NCI-H187 treated with DMSO at 0.1 percent for 48 hours (cell line): ENCODE measurements around the gene ZNF212.

Experiments
- DNase-seq: peaks from one replicate; lab custom pipeline; 2025; lab: John Stamatoyannopoulos, UW

Gene ZNF212

DNA sequence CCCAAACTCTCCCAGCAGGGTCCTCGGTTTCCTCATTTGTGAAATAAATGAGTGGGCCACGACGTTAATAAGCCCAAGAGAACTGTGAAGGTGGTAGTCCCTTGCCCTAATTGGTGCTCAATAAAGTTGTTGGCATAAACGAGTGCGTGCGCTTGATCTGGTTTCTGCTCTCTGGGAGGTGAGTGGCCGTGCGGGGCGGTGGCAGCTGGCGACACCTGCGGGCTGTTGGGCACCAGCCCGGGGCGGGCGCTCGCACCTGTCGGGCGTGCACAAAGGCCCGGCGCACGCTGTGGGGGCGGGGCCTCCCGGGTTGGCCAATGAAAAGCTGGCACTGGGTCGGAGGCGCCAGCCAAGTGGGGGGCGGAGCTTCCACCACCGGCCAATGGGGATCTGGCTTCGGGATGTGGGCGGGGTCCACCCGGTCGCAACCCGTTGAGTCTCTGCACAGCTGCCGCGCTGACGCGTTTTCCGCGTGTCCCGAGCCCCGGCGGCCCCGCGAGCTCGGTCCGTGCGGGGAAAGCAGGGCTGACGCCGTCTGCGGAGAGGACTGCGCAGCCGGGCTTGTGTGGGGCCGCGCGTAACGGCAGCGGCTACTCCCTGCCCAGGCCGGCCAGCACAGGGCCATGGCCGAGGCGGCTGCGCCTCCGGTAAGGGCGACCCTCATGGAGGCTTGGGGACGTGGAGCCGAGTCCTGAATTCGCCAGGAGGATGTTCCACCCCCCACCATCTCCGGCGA lies 45.6 kb downstream of the ZNF212 start:
- peak; percentile 80 for DNase-seq

DNA sequence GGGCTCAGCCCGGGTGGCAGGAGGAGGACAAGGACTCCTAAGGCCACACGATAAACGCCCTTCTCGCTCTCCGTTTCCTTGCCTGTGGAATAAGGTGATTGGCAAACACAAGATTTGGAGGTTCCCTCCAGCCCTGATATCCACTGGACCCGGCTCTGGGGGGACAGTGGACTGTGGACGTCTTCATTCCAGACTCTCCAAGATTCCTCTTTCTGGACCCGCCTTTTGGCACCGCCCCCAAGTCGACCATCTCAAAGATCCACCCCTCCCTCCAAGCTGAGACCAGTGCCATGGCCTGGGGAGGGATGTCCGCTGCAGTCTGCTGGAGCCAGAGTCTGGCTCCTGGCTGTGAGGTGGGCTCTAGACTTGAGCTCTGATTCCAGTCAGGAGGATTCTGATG lies 46.2 kb downstream of the ZNF212 start:
- no peak for DNase-seq

DNA sequence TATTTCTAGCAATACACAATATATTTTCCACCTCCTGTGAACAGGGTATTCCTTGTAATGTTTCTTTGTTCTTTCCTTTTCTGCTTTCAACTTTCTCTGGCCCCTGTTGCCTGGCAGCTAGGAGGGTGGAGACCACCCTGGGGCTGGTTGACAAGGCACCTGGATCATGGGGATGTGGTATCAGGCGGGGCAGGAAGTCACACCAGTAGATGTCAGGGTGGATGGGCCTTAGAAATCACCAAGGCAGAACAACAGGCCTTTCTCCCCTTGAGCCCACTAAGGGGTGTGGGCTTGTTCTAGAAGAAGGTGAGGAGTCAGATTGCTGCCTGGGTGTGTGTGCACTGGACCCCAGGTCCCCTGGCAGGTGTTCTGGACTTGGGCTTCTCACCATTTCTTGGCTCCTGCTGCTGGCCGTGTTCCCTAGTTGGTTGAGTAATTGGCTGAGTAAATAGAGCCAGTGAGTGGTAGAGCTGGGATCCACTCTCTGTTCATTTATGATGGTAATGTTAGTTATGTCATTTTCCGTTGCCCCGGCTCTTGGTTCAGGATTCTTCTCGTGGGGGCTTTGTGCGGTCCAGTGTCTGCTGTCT lies 47.5 kb downstream of the ZNF212 start:
- no peak for DNase-seq

DNA sequence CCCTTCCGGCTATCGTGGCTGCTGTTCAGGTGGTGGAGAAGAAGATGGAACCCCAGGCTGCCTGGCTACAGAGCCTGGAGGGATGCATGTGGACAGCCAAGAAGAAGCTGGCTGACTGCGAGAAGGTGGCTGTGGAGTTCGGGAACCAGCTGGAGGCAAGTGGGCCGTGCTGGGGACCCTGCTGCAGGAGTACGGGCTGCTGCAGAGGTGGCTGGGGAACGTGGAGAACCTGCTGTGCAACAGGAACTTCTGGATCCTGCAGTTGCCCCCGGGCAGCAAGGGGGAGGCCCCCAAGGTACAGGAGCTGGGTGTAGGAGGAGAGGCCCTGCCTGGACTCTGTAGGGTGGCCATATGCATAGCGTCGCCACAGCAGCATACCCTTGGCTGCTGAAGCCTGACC lies 48.2 kb downstream of the ZNF212 start:
- no peak for DNase-seq

DNA sequence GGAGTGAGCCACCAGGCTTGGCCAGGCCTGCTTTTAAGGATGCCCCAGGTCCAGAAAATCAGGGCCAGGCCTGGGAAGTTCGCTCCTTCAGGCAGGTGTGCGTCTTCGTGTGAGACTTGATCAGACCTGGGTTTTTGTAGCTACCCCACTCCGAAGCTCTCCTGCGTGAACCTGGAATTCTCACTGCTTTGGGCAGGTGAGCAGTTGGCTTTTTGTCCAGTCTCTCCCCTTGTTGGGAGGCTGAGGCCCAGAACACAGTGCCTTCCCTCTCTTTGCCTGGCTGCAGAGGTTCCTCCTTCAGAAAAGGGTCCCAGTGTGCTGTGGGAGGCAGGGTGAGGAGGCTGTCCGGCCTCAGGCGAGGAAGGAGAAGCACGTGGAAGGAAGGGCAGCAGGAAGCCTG lies 49.8 kb downstream of the ZNF212 start:
- DNase-seq: no peak

DNA sequence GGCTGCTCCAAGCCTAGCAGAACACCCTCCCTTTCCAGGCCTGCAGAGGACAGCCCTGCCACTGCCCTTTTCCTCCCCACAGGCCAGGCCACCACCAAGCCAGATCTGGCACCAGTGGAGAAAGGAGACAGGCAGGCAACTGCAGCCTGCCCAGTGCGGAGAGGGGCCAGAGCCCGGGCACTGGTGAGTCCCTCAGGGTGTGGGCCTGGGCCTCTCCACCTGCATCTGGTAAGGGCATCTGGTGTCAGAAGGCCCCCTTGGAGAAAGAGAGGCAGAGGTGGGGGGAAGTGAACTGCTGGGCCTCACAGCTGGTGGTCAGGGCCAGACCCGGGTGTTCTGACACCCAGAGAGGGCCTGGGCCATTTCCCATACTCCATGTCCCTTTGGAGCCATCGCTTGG lies 50.4 kb downstream of the ZNF212 start:
- DNase-seq: no peak

DNA sequence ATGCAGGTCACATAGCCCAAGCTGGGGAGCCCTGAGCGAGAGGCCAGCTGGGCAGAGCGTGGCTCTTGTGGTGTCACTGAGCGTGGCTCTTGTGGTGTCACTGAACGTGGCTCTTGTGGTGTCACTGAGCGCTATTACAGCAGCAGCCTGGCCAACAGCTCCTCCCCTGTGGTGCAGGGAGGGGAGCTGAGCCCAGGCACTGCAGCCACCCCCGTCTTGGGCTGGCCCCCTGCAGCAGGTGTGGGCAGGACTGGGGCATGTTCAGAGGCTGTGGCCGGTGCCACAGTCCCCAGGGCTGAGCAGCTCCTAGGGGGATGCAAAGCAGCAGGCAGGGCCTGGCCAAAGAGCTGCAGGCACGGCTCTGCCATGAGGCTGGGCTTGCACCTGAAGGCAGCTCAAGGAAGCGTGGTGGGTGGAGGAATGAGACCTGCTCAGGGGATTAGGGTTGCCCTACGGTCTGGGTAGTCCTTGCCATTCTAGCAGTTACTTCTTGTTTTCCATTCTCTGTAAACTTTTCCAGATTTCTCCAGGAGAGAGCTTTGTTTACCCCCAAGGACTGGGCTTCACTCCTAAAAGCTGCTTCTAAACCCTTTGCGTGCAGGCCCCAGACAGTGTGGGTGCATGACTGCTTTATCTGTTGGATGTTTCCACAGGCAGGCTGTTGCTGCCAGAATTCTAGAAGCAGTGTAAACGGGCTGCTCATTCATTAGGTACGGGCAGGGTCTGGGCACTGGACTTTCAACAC lies 51.8 kb downstream of the ZNF212 start:
- DNase-seq: no peak

DNA sequence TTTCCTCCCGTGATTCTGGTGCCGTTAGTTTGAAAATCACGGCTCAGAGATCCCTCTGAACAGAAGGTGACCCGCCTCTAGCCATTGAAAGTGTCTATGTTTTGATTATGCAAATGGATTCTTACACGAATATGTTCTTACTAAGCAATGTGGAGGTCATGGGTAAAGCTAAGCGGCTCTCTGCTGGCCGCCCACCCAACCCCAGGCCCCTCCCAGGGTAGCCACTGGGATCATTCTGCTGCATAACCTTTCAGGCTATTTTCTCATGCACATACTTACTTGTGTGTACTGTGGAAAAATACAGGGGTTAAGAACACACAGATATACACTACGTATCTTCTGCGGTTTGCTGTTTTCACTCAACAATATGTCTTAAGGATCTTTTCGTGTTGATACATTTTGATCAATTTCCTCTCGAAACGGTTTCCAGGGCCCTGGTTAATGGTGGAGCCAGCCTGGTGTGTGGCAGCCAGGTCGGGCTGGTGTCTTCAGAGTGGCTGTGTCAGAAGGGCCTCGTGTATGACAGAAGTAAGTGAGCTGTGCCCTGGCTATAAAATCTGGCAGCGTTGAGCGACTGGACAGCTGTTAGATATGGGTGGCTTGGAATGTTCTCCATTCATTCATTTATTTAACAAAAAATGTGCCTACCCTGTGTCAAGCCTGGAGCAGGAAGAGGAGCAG lies 52.5 kb downstream of the ZNF212 start:
- no peak for DNase-seq

DNA sequence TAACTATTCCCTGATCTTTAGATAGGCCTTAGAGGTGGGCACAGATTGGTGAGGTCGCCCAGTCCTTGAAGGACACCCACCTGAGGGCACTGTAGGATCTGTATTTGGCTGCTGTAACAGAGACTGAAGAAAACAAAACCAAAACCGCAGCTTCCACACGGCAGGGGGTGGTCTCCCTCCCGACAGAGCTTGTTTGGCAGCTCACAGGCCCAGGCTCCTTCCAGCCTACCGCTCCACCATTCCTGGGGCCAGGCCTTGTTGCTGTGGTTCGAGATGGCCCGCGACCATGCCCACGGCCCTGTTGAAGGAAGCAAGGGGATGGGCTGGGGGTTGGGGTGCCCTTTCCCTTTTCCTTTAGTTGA lies 53.0 kb downstream of the ZNF212 start:
- DNase-seq: no peak

DNA sequence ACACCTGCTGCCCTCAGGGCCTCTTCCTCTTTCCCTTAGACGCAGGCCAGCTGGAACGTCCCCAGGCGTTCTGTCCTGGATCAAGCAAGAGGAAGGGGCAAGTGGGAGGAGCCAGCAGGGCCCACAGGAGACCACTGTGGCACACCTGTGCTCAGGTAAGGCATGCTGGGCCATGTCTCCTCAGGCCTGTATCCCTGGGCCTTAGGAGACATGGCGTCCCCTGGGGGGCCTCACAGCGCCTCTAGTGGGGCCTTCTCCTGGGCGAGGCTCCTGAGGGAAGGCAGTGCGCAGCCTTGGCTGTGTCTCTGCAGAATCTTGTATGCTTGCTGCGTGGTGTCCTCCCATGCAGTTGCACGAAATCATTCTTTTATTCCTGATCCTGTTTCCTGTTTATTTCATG lies 53.9 kb downstream of the ZNF212 start:
- DNase-seq: no peak

DNA sequence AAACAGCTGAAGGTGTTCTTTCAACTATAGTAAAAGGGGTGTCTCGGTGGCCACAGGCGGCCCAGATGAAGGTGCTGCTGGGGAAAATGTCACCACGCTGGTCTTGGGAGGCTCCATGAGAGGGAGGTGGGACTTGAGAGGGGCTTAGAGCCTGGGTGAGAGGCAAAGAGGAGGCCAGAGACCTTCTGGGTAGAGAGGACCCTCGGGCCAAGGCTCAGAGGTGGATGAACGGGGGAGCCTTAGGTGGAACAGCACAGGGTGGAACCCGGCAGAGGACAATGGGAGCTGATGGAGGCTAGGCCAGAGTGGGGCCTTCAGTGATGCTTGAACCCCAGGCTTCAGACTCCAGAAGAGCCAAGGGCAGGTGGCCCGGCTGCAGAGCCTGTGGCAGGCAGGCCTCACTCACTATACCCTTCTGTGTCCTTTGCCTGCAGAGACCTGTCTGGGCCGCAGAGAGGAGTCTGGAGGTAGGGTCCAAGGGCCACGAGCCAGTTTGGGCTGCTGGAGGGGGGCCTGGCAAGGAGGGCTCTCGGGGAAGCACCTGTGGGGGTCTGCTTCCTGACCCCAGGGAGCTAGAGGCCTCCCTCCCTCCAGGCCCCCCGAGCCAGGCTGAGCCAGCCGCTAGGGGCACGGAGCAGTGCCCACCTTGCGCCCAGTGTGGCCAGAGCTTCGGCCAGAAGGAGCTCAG lies 54.6 kb downstream of the ZNF212 start:
- DNase-seq: no peak

DNA sequence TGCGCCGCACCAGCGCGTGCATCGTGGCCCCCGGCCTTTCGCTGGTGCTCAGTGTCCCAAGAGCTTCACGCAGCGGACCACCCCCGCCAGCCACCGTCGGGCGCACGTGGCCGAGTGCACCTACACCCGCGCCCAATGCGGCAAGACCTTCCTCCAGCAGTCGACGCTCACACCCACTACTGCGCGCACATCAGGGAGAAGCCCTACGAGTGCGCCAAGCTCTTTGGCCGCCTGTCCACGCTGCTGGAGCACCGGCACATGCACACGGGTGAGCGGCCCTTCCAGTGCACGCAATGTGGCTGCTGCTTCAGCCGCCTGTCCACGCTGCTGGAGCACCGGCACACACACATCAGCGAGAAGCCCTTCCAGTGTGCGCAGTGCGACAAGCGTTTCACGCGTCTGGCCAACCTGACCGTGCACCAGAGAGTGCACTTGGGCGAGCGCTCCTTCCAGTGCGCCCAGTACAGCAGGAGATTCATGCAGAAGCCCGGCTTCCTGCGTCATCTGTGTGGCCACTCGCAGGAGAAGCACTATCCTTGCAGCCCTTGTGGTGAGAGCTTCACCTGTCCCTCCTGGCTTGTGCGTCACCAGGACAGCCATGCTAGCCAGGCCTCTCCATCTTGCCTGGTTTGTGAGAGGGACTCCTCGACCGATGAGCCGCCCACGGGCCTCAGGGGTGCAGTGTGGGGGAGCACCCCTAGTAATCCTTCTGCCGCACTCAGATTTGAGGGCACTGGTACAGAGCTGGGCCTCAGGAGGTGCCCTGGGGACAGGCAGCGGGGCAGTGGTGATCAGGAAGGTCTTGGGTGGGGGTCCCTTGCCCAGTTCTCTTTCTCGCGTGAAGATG lies 55.4 kb downstream of the ZNF212 start:
- no peak for DNase-seq

DNA sequence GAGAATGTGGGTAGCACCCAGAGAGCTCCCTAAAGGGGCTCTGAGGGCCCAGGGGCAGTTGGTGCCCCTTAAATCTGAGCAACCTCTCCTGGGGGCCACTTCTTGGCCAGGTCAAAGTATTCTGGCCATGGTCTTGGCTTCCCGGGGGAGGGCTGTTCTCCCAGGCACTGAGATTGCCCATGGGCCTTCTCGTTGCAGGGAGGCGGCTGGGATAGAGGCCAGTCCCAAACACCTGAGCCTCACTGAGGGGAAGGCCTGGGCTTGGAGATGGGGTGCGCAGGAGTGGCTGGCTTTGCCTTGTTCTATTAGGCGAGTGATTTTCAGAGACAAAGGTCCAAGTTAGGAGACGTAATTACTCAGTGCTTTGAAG lies 56.0 kb downstream of the ZNF212 start:
- DNase-seq: no peak

DNA sequence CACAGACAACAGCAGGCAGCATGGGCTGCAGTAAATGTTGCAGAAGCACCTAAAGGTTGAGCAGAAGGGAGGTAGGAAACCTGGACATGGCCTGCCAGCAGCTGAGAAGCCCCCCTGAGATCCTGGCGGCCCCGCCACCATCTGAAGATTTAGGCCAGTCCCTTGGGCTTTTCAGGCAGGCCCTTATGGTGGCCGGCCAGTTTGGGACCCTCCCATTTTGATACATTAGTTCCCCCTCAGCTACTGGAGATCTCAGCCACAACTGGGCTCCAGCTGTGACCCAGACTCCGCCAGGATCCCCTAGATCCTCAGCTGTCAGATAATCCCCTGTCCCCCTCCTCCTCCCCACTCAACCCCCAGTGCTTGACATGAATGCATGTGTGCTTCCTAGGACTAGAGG lies 56.9 kb downstream of the ZNF212 start:
- DNase-seq: no peak

DNA sequence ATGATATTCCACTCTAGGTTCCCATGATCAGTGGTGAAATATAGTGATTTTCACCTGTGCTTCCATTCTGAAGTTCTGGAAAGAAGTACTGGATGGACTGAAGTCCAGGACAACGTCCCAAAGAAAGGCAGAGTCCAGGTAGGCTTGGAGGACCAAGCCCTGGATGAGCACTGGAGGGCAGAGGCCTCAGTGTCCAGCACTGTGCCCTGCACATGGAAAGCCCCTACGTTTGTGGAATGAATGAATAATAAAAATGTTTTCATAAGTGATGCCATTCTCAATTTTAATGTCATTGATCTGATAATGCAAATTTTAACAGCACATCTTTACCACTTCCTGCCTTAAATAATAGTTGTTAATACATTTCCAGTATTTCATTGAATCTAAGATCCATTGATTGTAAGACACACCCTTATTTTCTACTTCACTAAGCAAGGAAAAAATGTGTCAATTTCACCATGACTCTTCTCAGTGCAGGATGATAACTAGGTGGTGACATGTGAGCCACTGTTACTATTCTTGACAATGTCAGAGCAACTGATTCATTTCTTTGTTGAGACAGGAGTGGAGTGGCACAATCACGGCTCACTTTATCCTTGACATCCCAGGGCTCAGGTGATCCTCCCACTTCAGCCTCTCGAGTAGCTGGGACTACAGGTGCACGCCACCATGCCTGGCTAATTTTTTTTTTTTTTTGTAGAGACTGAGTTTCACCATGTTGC lies 57.7 kb downstream of the ZNF212 start:
- DNase-seq: no peak

DNA sequence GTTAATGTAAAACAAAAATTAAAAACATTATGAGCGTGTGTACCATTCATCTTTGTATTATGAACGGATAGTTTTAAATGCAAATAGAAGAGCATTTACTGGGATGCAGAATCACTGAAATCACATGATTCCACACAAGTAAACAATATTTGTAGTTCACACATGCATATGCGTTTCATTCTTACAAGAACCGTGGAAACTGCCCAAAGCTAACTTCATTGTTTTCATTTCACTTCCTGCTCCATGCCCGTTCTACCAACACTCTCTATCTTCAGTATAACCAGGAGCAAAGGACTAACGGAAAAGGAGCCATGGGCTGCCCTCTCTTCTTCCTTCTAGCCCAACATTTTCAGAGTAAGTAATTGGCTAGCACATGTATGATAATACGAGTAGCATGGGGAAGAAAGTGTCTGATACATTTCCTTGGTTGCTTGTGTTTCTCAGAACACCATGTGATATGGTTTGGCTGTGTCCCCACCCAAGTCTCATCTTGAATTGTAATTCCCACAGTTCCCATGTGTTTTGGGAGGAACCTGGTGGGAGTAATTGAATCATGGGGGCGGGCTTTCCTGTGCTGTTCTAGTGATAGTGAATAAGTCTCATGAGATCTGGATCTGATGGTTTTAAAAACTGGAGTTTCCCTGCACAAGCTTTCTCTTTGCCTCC lies 61.3 kb downstream of the ZNF212 start:
- DNase-seq: no peak

DNA sequence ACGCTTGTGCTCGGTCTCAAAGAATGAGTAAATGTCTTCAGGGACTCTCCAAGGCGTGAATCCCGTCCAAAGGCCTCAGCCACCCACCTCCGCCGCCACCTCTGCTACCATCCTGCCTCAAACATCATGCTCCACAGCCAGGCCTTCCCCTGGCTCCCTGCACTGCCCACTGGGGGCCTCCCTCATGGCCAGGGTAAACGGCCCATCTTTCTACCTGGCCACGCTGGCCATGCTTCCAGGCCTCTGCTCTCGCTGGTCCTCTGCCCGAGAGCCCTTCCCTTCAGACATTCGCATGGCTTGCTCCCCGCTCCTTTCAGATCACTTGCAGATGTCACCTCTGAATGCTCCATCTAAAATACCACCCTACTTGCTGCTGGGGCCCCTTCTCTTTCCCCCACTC lies 62.8 kb downstream of the ZNF212 start:
- DNase-seq: no peak

DNA sequence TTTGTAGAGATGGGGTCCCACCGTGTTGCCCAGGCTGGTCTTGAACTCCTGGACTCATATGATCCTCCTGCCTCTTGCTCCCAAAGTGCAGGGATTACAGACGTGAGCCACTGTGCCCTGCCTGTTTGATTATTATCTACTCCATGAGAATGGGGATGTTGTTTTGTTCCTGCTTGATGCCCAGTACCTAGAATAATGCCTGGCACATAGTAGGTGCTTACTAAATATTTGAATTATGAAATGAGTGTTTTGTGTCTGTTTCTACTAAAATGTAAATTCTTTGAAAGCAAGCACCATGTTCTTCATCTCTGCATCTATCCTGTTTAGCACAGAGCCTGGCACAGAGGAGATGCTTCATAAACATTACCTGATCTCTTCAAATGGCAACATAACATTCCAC lies 63.4 kb downstream of the ZNF212 start:
- no peak for DNase-seq

DNA sequence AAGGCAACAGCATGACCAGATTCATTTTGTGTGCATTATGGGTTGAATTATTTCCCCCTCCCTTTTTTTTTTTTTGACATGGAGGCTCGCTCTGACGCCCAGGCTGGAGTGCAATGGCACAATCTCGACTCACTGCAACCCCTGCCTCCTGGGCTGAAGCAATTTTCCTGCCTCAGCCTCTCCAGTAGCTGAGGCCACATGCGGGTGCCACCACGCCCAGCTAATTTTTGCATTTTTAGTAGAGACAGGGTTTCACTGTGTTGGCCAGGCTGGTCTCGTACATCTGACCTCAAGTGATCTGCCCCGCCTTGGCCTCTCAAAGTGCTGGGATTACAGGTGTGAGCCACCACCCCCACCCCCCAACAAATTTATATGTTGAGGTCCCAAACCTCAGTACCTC lies 64.6 kb downstream of the ZNF212 start:
- DNase-seq: no peak
